NCI-H460 (cell line): ENCODE results near the gene GPR37. TPM values are rescaled to one million over a fixed set of nuclear protein-coding genes. Genes with fewer than 3 reads are reported as not detected.

ENCODE experiments used
- DNase-seq: peaks from one replicate; pipeline ENCODE4 v3.0.0-alpha.2; 2016; ENCODE audit warnings: low read depth; ENCODE audit errors: extremely low read depth
- polyA plus RNA-seq: library from polyadenylated mRNA; depleted of rRNA; stranded (reverse); fragments of >200 nt; gene quantifications from 2 replicates; pipeline ENCODE4 v1.2.3, GENCODE V29; 2014; cell fraction: nucleus; rRNA removed
- total RNA-seq: library from RNA; depleted of rRNA; stranded (reverse); fragments of >200 nt; shearing (Covaris generic); gene quantifications from 2 replicates; pipeline ENCODE4 v1.2.3, GENCODE V29; 2014; rRNA removed

GPR37 gene, protein sequence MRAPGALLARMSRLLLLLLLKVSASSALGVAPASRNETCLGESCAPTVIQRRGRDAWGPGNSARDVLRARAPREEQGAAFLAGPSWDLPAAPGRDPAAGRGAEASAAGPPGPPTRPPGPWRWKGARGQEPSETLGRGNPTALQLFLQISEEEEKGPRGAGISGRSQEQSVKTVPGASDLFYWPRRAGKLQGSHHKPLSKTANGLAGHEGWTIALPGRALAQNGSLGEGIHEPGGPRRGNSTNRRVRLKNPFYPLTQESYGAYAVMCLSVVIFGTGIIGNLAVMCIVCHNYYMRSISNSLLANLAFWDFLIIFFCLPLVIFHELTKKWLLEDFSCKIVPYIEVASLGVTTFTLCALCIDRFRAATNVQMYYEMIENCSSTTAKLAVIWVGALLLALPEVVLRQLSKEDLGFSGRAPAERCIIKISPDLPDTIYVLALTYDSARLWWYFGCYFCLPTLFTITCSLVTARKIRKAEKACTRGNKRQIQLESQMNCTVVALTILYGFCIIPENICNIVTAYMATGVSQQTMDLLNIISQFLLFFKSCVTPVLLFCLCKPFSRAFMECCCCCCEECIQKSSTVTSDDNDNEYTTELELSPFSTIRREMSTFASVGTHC
- total RNA-seq, result 3.8 and 4.4 TPM in 2 replicates
- 5.5 and 6.0 TPM in 2 replicates for polyA plus RNA-seq

DNA sequence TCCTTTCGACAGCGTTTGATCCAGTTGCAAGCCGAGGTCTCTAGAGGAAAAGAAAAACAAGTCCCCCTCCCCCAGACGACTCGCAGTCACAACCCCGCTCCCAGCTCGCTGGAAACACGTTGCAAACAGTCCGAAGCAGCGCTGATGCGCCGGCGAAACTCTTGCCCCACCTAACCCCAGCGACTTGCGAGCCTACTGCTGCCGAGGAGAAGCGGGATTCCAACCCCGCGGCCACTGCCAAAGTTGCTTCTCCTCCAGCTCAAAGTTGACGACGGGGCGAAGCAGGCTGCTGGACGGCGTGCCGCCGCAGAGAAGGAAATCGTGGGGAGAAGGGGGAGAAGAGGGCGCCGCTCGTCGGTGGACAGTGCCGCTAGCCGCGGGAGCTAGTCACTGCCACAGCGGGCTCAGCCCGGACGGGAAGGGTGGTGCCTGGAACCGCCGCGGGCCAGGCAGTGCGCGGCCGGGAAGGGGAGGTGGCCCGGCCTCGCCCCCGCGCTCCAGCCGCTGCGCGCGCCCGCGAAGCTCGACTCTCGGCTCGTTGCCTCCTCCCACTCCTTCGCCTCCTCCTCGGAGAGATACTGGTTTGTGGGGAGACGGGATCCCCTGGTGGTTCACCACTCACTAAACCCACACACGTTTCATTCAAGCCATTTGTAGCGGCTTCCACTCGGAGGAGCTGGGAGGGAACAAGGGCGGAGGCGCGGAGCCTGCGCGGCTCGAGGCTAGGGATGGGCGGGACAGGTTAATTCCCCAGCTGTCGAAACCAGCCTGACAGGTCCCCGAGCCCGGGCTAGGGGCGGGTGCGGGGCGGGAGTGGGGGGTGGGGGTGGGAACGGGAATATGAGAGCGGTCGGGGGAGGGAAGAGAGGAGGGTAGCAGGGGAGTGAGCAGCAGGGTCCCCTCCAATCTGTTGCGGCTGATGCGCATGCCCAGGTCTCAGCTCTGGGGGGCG, at the start of gene GPR37:
GPR37 (minus strand) TSS at position 392 of the 952 bp plus-strand sequence. CDS start 816 bp downstream, outside the sequence.
- peak; percentile 74 for DNase-seq

GRCh38 chr7:124813994-124814798, 48.6 kb upstream of the GPR37 start:
- DNase-seq, result no peak

DNA sequence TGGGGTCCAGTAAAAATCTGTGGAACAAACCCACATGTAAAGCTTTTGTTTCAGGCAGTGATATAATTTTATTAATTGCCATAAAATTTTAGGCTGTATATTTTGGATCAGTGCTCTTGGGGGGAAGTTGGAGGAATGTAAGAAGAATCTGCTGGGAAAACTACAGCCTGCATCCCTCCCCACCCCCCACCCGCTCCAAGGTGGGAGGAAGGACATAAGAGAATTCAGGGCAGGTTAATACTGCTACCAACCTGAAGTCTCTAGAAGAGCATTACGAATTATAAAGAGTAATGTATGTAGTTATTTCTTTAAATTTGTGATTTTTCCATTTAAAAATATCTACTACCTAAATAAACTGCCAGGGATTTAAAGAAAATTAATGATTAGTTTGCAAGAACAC, 47.2 kb upstream of the GPR37 start:
- no peak for DNase-seq

DNA sequence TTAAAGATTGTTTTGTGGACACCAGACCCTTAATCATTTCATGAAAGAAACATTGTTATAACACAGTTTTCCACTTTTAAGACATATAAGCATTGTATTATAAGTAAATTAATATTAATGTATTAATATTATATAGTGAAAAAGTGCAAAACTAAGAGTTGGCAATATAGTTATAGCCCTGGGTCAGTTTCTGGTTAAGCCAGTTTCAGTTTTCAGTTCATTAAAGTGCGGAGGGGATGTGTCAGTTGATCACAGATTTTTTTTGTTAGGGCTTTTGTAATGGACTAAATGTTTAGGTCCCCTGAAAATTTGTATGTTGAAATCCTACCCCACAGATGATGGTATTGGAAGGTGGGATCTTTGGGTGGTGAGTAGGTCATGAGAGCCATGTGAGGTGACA, 45.7 kb upstream of the GPR37 start:
- DNase-seq, result no peak

DNA sequence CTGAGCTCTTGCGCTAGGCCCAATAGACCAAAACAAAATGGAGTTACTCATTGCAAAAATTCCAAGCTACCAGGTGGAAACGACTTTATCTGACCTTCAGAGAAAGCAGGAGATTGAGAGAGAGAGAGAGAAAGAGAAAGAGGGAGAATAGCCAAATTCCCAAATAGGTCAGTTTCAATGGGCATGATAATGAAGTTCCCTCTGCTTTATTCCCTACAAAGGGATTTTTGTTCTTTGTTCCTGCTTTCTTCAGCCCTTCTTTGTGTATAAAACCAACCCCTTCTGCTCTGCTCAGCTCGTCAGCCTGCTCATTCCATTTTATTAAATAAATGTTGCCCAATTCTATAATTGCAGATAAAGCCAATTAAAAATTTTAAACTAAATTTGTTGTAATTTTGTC, 45.0 kb upstream of the GPR37 start:
- DNase-seq, result no peak

DNA sequence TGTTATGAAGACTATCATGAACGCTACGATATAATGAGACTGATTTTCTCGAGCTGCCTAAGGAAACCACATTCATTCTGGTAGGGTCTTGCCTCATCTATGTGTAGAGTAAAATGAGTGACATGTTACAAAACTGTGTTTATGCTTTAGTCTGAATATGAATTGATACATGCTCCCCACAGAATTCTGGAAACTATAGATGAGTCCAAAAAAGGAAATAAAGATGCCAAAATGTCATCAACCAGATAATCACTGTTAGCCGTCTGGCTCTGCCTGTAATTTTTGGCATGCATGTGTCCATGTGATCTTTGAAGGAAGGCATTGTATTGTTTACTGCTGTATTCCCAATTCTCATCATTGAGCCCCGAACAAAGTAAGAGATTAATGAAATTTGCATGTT, 42.6 kb upstream of the GPR37 start:
- no peak for DNase-seq

DNA sequence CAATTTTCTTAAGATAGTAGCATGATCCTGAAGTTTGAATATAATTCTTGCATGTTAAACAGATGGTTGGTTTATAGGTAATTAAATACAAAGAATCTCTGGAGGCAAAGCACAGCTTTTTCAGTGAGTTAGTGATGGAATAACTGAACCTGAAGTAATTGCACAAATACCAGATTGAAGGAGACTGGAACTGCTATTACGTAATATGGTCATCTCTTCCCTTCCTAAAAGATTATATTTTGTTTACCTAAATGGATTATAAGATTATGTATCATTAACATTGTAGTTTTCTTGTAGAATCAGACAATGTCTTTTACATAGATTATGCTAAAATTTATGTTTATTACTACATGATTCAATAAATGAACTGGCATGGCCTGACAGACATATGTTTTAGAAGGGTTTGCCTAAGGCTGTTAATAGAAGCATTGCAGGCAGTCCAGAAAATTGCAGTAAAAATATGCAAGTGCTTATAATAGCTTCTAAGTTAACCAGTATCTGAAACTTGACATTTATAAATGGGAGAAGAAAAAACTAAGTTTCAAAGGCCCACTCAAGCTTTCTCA, 35.8 kb upstream of the GPR37 start:
- DNase-seq, result no peak

- DNase-seq, result no peak
Measured at GRCh38 chr7:124800386-124800785, 34.8 kb upstream of the GPR37 start.

- no peak for DNase-seq
Measured at GRCh38 chr7:124799448-124799847, 33.9 kb upstream of the GPR37 start.

GRCh38 chr7:124796771-124797170, 31.2 kb upstream of the GPR37 start:
- no peak for DNase-seq

DNA sequence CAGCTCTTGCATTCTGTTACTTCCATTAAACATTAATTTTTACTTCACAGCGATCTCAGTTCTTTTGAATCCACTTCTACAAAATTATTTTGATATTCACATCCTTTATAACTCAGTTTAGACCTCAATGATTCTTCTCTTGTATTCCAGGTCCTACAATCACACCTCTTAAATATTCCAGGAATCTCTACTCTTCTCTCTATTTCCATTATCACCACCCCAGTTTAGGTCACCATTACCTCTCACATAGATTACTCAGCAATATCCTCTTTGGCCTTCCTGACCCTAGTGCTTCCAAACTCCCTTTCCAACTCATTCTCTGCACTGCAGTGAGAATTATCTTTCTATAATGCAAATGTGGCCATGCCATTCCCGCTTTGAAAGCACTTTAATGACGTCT, 27.1 kb upstream of the GPR37 start:
- no peak for DNase-seq

DNA sequence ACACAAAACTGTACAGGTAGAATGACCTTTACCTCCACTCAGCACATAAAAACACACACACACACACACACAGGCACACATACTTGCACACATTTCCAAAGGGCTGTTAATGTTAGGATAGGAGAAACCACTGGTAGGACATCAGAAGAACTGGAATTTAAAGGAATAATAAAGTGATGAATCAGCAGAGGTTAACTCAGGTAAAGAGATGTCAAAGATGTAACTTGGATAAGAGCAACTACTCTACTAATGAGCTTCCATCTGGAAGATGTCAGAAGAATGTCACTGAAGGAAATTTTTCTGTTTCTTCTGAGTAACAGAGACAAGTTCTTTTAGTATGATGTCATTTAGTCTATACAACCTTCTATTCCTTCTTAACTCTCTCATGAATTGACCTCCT, 26.4 kb upstream of the GPR37 start:
- DNase-seq, result no peak

- DNase-seq, result no peak
Measured at GRCh38 chr7:124791426-124791825, 25.8 kb upstream of the GPR37 start.

DNA sequence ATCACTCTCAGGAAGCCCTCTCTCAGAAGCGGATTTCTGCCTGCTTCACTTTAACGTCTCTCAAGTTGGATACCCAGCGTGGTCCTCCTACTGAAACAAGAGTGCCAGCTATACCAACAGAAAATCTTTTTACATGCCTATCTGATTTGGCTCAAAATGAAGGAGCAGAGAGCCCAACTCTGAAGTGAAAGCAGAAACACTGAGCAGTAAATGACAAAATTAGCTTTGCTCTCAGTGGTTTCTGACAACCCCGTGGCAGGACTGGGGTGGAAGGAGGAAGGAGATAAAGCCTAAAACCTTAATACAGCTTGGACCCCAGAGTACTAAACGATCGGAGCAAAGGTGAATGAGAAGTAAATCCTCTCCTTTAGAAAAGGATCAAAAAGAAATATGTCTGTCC, 25.1 kb upstream of the GPR37 start:
- DNase-seq, result no peak

- no peak for DNase-seq
Measured at GRCh38 chr7:124785994-124786393, 20.4 kb upstream of the GPR37 start.

DNA sequence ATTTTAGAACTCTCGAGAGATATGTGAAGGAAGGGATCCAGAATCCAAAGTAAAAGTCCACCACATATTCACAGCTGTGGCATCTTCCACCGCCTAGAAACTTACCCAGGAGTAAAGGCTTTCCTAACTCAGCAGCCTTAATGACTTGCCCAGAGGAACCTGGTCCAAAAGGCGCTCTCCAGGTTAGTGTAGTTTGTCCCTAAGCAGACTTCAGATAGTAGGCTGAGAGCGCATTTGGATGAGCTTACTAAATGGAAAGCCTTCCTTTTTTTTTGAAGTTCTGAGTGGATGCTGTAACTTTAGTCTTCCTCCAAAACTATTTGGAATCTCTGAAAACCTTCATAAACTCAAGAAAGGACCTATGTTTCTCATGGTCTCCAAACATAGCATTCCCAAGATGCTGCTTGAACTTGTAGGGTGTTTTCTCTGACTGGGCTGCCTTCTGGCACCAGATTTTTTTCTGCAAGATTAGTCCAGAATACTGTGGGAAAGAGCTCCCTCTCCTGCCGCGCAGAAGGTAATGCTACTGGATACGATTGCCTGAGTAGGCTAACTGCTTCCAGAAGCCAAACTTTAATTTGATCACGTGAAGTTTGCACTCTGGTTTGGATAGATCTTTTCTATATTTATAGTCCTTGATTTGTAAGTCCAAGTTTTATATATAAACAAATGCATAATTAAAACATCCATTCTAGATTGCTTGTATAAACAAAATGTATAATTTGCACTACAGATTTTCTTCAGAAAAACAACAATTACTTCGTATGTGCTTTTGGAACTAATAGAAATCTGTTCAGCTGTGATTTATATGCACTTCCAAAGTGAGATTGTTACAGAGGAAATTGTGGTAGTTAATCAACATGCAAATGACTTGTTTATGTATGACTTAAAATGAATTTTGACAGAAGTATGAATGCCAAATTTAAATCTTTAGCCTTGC, 19.6 kb upstream of the GPR37 start:
- peak; percentile 52 for DNase-seq

DNA sequence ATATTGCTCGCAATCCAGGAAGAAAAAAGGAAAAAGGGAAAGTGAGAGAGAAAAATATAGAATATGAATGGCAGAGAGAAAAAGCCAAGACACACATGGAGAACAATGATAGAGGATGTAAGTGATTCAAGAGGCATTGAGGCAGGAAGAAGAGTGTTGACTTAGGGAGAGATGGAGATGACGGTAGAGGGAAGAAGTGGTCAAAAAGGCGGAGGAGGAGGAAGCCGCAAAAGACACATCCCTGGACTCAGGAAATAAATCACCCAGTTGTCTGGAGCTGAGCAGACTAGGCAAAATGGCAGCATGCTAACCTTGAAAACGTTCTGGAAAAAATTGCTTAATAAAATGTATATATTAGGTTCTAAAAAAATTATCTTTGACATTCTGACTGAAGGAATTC, 17.7 kb upstream of the GPR37 start:
- DNase-seq, result no peak

- DNase-seq, result no peak
Measured at GRCh38 chr7:124781907-124782734, 16.5 kb upstream of the GPR37 start.
